Activated T-cell treated with anti-CD3 and anti-CD28 coated beads, Interleukin-2, amount 50 U/mL, for 4 hours (primary cell): ENCODE results near the gene CACNA1C. TPM values are rescaled to one million over a fixed set of nuclear protein-coding genes. Genes with fewer than 3 reads are reported as not detected.
"Not testable (repeated sequence)": the region's sequence is repeated elsewhere in the genome, so short reads cannot be mapped to it uniquely, and the experiment has no call there.

Experiments used
- ATAC-seq, 2 donors: fragments of 200-7000 bp; cut with Tn5 transposase; one replicate each; pipeline ENCODE4 v1.10.0; 2021
- DNase-seq: peaks from one replicate; pipeline ENCODE4 v3.0.0-alpha.2; 2020
- H3K27me3 Mint-ChIP-seq: one replicate; pipeline ENCODE4 v1.8.0; 2021; ENCODE audit warnings: low read depth, mixed read lengths
- H3K36me3 Mint-ChIP-seq: one replicate; pipeline ENCODE4 v1.8.0; 2022; ENCODE audit warnings: mixed read lengths; ENCODE audit not compliant: insufficient read depth
- H3K4me1 Mint-ChIP-seq: one replicate; pipeline ENCODE4 v1.8.0; 2021; ENCODE audit warnings: low read depth, mixed read lengths
- H3K4me3 Mint-ChIP-seq: one replicate; pipeline ENCODE4 v1.8.0; 2021; ENCODE audit warnings: mild to moderate bottlenecking, moderate library complexity, mixed read lengths
- H3K9me3 Mint-ChIP-seq: one replicate; pipeline ENCODE4 v1.8.0; 2021; ENCODE audit warnings: mixed read lengths
- total RNA-seq, 3 donors: library from RNA; stranded (reverse); gene quantifications; one replicate each; pipeline ENCODE4 v1.2.1, GENCODE V29; 2021

Gene CACNA1C
- total RNA-seq, 3 donors from 2014 or later = 0.03 to 0.08 (median 0.03) TPM

GRCh38 chr12:2739832-2740641, 687.2 kb downstream of the CACNA1C start:
- H3K9me3 Mint-ChIP-seq = no peaks in the 10 kb centered on the region
- no peaks in the 10 kb centered on the region for H3K4me1 Mint-ChIP-seq
- no peak overlapping the region for H3K4me3 Mint-ChIP-seq
- no peaks in the 10 kb centered on the region for H3K36me3 Mint-ChIP-seq
- H3K27me3 Mint-ChIP-seq = peaks cover 14% of the 10 kb centered on the region
- ATAC-seq (no peak), DNase-seq (no peak)

GRCh38 chr12:2742037-2742436, 689.2 kb downstream of the CACNA1C start:
- H3K4me1 Mint-ChIP-seq, H3K27me3 Mint-ChIP-seq: not testable (repeated sequence)

GRCh38 chr12:2743478-2743877, 690.7 kb downstream of the CACNA1C start:
- Mint-ChIP-seq H3K36me3 (no peaks in the 10 kb centered on the region), H3K4me3 (no peak overlapping the region), H3K9me3 (no peaks in the 10 kb centered on the region), H3K4me1 (no peaks in the 10 kb centered on the region), H3K27me3 (peaks cover 13% of the 10 kb centered on the region)
- ATAC-seq (no peak), DNase-seq (no peak)

More at GRCh38 chr12:2742037-2742436, 689.2 kb downstream of the CACNA1C start:
- H3K9me3 Mint-ChIP-seq, ATAC-seq, DNase-seq, H3K4me3 Mint-ChIP-seq, H3K36me3 Mint-ChIP-seq: not testable (repeated sequence)

- Mint-ChIP-seq H3K4me3 (no peak overlapping the region), H3K4me1 (no peaks in the 10 kb centered on the region), H3K36me3 (no peaks in the 10 kb centered on the region), H3K27me3 (peaks cover 12% of the 10 kb centered on the region), H3K9me3 (no peaks in the 10 kb centered on the region)
- DNase-seq = no peak
- no peak for ATAC-seq
Observed at GRCh38 chr12:2745655-2746054, 692.9 kb downstream of the CACNA1C start.

Other genes with a start within 250 kb of the CACNA1C start
- gene LRTM2, start 232.4 kb upstream of the CACNA1C start, total RNA-seq = under 1 TPM; 0.08 to 0.34 (median 0.27) TPM
- gene CACNA2D4, start 134.3 kb upstream of the CACNA1C start, total RNA-seq = 1 to 10 TPM; 3.4 to 7.1 (median 3.5) TPM
- gene DCP1B, start 48.5 kb upstream of the CACNA1C start, total RNA-seq = 10 to 100 TPM in 1 of 3 donors, 1 to 10 TPM in 2; 8.1 to 11.4 (median 9.2) TPM